COLO829 (cell line): ENCODE data around the gene PKP3.
"Not testable (repeated sequence)": the region's sequence is repeated elsewhere in the genome, so short reads cannot be mapped to it uniquely, and the experiment has no call there.

ENCODE experiments used
- DNase-seq: peaks from one replicate; pipeline ENCODE4 v3.0.0; 2012; ENCODE audit warnings: low spot score

PKP3 gene, protein sequence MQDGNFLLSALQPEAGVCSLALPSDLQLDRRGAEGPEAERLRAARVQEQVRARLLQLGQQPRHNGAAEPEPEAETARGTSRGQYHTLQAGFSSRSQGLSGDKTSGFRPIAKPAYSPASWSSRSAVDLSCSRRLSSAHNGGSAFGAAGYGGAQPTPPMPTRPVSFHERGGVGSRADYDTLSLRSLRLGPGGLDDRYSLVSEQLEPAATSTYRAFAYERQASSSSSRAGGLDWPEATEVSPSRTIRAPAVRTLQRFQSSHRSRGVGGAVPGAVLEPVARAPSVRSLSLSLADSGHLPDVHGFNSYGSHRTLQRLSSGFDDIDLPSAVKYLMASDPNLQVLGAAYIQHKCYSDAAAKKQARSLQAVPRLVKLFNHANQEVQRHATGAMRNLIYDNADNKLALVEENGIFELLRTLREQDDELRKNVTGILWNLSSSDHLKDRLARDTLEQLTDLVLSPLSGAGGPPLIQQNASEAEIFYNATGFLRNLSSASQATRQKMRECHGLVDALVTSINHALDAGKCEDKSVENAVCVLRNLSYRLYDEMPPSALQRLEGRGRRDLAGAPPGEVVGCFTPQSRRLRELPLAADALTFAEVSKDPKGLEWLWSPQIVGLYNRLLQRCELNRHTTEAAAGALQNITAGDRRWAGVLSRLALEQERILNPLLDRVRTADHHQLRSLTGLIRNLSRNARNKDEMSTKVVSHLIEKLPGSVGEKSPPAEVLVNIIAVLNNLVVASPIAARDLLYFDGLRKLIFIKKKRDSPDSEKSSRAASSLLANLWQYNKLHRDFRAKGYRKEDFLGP

DNA sequence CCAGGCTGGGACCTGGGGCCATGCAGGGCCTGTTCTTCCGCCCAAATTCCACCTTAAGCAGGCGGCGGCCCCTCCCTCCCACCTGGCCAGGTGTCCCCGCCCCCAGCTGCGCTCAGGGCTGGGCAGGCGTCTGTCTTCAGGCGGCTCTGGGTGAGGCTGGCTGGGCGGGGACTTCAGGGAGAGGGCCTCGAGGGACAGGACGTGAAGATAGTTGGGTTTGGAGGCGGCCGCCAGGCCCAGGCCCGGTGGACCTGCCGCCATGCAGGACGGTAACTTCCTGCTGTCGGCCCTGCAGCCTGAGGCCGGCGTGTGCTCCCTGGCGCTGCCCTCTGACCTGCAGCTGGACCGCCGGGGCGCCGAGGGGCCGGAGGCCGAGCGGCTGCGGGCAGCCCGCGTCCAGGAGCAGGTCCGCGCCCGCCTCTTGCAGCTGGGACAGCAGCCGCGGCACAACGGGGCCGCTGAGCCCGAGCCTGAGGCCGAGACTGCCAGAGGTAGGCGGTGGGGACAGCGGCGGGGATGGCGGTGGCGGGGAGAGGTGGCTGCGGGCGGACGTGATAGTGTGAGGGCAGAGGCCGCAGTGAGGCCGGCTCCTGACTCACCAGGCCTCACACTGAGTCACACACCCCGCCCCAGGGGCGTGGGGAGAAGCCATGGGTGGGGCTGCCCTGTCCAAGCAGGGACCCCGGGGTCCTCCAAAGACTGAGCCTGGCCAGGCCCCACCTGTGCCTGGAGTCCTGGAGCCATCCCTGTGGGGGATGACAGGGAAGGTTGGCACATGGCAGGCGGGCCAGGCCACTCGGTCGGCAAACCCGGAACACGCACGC lies at the start of gene PKP3:
TSS of gene PKP3 (plus strand) at position 176 of the 824 bp plus-strand sequence. CDS start at position 260, 84 bp downstream.
- DNase-seq, result no peak

DNA sequence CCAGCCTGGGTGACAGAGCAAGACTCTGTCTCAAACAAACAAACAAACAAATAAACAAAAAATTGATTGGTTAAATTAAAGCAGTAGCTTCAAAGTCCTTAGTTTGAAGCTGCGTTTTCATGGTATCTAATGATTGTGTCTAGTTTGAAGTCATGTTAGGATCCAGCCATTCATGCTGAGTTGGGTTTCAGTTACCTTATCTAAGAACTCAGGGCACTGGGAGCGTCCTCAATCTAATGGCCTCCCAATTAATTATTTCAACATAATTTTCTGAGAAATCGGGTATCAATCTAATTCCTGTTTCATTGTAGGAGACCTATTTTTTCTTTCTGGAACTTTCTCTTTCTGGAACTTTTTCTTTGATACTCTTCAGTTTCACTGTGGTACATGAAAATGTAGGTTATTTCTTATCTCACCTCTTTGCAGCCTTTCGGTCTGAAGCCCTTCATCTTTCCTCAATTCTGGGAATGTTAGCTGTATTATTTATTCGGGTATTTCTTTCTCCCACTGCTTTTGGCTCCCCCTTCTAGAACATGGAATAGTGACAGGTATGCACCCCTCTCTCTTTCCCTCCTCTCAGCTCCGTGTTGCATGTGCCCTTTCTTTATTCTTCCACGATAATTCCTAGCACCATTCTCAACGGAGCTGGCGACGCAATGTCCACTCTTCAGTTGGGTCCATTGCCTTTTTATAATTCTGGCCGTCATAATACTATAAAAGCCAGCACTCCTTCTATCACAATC lies 49.0 kb upstream of the PKP3 start:
- no peak for DNase-seq

DNA sequence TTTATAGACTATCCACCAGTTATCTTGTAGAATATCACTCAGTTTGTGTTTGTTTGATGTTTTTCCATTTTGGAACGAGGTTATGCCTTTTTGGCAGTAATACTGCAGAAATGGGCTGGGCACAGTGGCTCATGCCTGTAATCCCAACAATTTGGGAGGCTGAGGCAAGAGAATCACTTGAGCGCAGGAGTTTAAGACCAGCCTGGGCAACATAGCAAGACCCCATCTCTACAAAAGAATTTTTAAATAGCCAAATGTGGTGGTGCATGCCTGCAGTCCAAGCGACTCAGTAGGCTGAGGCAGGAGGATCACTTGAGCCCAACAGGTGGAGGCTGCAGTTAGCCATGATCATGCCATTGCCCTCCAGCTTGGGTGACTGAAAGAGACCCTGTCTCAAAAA lies 47.5 kb upstream of the PKP3 start:
- no peak for DNase-seq

DNA sequence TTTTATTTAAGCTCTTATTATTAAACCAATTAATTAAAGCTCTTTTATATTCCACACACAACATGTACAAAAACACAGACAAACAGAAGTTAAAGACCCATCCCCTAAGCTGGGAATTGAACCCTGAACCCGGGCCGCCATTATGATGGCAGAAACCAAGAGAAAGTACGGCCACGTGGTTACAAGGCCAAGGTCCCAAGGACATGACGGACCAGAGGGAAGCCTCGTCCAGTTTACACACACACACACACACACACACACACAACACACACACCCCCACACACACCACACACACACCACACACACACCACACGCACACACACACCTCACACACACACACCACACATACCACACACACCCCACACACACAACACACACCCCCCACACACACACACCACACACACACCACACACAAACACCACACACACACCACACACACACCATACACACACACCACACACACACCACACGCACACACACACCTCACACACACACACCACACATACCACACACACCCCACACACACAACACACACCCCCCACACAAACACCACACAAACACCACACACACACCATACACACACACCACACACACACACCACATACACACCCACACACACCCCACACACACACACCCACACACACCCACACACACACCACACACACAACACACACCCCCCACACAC lies 44.6 kb upstream of the PKP3 start:
- DNase-seq, result not testable (repeated sequence)

DNA sequence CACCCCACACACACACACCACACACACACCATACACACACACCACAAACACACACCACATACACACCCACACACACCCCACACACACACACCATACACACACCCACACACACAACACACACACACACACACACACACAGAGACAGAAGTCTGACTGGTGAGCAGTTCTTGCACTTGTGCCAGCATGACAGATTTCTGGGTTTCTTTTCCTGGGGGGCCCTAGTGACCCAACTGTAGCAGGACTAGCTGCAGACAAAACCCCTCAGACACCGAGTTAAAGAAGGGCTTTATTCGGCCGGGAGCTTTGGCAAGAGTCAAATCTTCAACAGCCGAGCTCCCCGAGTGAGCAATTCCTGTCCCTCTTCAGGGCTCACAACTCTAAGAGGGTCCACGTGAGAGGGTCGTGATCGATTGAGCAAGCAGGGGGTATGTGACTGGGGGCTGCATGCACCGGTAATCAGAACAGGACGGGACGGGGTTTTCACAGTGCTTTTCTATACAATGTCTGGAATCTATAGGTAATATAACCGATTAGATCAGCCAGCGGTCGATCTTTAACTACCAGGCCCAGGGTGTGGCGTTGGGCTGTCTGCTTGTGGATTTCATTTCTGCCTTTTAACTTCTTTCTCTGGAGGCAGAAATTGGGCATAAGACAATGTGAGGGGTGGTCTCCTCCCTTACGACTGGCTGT lies 43.8 kb upstream of the PKP3 start:
- DNase-seq, result not testable (repeated sequence)

DNA sequence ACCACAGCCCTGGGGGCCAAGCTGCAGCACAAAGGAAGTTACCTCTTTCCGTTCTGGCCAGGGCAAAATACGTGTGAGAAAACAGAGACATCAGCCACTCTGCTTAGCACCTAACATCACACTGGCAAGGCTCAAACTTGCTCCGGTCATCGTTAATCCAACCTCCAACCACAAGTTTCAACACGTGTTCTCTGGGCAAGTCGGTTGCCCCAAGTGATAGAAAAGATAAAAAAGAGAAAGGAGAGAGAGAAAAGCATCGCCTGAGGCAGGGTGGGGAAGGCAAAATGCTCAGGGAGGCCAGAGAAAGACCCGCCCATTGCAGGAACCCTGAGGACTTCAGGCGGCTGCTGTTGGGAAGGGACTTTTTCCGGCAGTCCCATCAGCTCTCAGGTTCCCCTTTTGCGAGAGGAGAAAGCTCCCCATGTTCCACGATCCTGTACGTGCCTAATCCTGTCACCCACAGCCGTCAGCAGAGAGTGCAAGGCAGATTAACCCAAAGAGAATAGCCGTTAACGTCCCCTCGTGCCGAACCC lies 43.2 kb upstream of the PKP3 start:
- DNase-seq, result no peak

DNA sequence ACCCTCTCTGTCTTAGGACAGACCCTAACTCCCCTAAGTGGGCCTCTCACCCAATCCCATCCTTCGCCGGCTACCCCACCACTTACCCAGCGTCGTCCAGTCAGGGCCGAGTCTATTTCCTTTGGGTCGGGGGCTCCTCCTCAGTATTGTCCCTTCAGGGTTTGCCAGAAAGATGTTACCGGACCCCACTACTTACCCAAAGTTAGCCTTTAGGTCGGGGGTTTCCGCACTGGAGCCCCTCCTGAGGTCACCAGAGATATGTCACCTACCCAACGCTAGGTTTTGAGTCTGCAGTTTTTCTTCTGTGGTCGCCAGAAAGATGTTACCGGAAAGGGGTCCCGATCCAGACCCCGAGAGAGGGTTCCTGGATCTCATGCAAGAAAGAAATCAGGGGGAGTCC lies 42.6 kb upstream of the PKP3 start:
- no peak for DNase-seq

DNA sequence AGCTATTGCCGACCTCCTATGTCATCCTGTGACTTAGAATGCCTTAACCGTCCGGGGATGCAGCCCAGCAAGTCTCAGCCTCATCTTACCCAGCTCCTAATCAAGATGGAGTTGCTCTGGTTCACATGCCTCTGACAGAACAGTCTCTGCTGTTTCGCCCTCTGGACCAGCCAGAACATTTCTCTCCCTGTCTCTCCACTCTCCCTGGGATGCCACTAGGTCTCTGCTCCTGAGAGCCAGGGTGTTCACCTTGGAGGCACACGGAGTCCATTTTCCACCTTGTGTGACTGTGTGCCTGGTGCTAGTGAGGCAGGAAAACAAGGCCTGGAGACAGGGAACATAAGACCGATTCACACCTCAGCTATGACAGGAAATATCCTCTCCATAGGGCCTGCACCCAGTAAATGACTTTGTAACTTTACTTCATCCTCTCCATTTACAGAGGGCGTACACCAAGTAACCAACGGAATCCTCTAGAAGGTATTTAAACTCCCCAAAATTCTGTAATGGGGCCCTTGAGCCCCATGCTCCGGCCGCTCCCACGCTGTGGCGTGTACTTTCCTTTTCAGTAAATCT lies 41.5 kb upstream of the PKP3 start:
- no peak for DNase-seq

DNA sequence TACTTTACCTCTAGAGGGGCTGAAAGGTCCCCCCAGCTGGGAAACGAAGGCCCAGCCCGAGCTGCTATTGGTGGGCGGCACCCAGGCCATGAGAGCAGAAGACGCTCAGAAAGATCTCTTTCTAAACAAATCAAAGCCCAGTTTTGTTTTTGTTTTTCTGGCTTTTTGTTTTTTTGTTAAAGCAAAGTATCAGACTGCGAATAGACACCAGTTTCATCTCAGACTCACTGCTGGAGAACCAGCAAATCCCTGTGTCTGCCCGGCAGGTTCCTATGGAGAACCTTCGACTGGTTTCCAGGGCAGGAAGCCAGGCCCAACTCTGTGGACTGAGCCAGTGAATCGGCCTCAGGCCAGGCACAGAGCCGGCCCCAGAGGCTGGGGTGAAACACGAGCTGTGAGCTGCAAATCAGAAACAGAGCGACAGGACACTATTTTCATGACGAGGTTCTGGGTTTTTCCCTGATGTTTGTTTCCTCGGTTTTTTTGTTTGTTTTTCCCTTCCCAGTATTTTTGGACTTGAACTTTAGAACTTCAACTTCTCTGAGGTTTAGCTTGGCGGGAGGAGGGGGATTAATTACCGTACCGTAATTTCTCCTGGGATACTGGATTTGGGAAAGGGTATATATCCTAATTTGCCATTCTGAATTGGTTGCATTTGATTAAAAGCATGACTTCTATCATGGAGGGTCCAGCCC lies 40.7 kb upstream of the PKP3 start:
- DNase-seq, result no peak

DNA sequence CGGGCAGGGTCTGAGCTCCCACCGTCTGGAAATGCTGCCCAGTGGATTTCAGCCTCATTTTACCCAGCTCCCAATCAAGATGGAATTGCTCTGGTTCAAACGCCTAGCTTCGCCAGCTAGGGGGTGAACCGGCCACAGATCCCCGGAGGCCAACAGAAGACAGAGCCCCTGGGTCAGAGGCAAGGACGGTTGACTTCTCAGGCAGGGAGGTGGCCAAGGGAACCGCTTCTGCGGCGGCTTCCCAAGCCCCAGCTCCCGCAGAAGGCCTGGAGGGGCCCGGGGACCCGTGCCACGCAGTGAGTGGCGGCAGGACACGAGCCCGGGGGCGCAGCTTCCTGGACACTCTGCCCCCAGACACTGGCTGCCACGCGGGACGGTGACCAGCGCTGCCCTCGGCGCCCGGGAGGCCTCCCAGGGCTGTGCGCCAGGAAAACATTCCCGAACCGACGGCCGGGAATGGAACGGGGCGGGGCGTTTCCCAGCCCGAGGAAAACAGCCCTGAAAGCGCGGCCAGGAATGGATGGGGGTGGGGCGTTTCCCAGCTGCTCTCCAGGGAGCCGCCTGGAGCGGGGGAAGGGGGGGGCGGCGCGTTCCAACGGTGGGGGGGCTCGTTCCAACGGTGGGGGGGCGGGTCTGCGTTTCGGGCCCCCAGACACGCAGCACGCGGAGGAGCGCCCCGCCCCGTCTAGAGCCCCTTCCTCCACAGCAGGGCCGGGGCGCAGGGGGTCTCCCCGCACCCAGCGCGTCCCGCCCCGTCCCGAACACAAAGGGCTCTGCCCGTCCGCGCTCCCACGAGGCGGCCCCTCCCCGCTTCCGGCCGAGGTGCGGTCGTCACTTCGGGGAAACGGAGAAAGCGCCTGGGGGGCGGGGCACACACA lies 38.2 kb upstream of the PKP3 start:
- DNase-seq, result peak; percentile 66

DNA sequence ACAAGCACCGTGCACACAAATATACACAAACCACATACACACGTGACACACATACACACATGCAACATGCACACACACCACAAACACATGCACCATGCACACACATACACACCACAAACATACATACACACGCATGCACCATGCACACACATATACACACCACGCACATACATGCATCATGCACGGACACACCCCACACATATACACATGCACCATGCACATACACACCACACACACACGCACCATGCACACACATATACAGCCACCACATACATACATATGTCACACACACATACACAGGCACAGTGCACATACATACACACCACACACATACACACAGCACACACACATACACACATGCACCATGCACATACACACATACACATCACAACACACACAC lies 37.4 kb upstream of the PKP3 start:
- DNase-seq, result no peak

DNA sequence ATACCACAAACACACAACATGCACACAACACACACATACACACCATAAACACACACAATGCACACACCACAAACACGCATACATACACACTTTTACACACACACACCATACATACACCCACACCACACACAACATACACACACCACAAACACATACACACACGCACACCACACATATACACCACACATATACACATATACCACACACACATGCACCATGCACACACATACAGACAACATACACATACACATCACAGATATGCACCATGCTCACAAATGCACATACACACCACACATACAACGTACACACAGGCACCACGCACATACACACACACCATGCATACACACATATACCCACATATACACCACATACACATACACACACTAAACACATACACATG lies 36.4 kb upstream of the PKP3 start:
- DNase-seq, result no peak

DNA sequence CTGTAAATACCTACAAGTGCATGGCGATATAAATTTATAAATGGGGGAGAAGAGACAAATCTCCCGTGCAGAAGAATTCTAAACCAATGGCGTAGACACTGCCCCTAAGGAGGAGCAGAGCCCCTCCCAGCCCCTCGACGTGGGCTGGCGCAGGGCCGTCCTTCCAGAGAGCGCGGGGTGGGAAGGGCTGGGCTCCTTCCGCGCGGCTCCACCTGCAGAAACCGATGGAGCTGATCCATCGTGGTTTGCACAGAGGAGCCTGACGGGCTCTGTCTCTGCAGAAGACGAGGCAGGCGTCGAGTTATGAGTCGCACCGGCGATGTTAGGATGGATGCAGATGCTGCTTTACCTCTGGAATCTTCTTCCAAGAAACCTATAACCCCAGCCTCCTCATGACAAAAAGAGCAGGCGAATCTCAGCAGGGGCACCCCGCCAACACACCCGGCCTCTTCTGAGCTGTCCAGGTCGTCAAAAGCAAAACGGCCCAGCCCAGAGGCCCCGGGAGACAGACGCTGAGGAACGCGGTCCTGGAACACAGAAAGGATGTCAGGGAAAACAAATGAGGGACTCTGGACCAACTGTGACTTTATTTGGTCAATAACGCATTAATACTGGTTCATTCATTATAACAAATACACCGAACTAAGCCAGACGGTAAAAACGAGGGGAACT lies 35.7 kb upstream of the PKP3 start:
- DNase-seq, result no peak

DNA sequence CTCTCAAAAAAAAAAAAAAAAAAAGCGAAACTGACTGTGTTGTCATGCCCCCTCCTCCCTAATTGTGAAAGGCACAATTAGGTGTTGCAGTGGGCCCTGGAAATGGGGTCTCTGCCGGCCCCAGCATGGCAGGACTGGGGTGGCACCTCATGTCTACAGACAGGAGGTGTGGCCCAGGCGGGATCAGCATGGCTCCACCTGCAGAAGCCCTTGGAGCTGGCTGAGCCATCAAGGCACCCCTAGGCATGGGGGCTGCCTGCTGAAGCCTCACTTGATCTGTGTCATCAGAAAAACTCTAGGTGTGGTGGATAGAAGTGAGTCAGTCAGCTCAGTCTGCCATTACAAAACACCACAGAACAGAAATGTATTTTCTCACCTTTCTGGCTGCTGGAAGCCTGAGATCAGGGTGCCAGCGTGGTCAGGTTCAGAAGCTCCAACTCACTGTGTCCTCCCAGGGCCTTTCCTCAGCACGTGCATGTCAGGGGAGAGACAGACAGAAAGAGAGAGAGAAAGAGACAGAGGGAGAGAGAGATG lies 34.8 kb upstream of the PKP3 start:
- DNase-seq, result no peak

DNA sequence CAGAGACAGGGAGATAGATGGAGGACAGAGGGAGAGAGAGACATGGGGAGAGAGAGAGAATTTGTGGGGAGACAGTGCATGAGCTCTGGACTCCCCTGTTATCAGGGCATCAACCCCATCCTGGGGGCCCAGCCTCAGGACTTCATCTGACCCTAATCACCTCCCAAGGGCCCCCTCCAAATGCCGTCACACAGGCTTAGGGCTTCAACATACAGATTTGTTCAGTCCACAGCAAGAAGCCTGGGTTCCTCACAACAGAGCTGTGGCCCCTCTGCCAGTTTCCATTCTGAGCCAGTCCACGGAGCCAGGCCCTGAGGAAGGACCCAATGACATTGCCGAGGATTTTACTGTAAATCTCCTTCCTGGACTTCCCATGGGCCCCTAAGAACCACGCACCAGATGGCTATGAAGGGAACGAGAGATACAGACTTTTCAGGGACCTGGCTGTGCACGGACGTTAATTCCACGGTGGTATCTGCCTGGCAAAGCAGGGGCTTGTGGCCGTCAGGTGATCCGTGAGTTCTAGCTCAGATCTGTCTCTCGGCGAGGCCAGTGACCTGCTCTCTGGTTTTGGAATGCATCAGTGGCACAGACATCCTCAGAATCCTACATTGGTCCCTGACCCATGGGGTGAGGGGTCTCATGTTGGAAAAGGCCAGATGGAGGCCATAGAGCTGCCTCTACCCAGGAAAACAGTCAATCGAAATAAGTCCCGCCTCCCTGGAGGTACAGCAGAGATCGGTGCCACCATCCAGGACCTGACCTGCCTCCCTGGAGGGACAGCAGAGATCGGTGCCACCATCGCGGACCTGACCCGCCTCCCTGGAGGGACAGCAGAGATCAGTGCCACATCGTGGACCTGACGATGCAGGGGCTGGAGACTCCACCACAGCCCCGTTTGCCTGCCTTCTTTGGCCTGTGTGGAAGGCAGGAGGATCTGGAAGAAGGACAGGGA lies 33.4 kb upstream of the PKP3 start:
- DNase-seq, result no peak
